Right cardiac atrium (tissue), 5 donors: Measurements from ENCODE around the gene UBAP1L. TPM values are rescaled to one million over a fixed set of nuclear protein-coding genes. Genes with fewer than 3 reads are reported as not detected.

Experiments
- ATAC-seq, 2 donors: fragments of 200-7000 bp; cut with Tn5 transposase; one replicate each; pipeline versions ENCODE4 v1.8.0 to v1.9.1; 2020; ENCODE audit warnings: moderate library complexity in 2 of 2, mild to moderate bottlenecking in 1 of 2
- DNase-seq, 3 donors: peaks; one replicate each; pipeline ENCODE4 v3.0.0-alpha.2; 2020
- H3K27ac ChIP-seq: one replicate; pipeline ENCODE4 v1.5.1; 2013; ENCODE audit warnings: mild to moderate bottlenecking, low read length, control low read depth, moderate library complexity
- H3K27me3 ChIP-seq: one replicate; pipeline ENCODE4 v1.6.1; 2013; ENCODE audit not compliant: control insufficient read depth, insufficient read depth
- H3K4me1 ChIP-seq: one replicate; pipeline ENCODE4 v1.6.1; 2013; ENCODE audit warnings: low read length; ENCODE audit not compliant: control insufficient read depth, insufficient read depth
- H3K4me3 ChIP-seq: one replicate; pipeline ENCODE4 v1.5.1; 2013; ENCODE audit warnings: low read length, control low read depth
- H3K9me3 ChIP-seq: one replicate; pipeline ENCODE4 v1.6.1; 2013; ENCODE audit warnings: low read length; ENCODE audit not compliant: control insufficient read depth
- WGBS: extraction: QIAGEN DNeasy Blood & Tissue Kit; methylation state at CpG from one replicate; pipeline ENCODE4 v1.1.7; 2013; 5-methylcytosine and 5-hydroxymethylcytosine counted together
- intact Hi-C, 4 donors: fragments of 100-400 bp; cut with DNase I; formaldehyde crosslinking; loops; one replicate each; pipeline versions ENCODE4 v1.11.0 to v1.14.0; 2022 to 2023
- polyA plus RNA-seq: library from polyadenylated mRNA; stranded (reverse); fragments of 200-250 nt; gene quantifications from one replicate; pipeline ENCODE4 v1.2.3, GENCODE V29; 2013
- total RNA-seq, 4 donors: library from RNA; stranded (reverse); fragmentation: NEBNext Ultra II Directional; extraction: Animal tissue kit (Norgen Biotek cat#: 25700); gene quantifications; one replicate each; pipeline ENCODE4 v1.2.1, GENCODE V29; 2021
- donor health status: healthy with polysubstance abuse.
- donor health status: DM: no; HTN: yes; CAD: no.
- donor health status: DM: no; HTN: no; CAD: no.
- donor health status: DM: no; HTN: yes; CAD: no; lungs with severe emphysema.
- donor health status: DM: yes; HTN: yes; CAD: no.

UBAP1L gene
- total and polyA plus RNA-seq, 5 donors: 1.4 to 2.5 (median 1.7) TPM

- Histone ChIP-seq H3K27ac (peak within 1 kb of the TSS; percentile 83), H3K9me3 (no peaks in the 10 kb centered on the region), H3K4me3 (peak within 1 kb of the TSS; percentile 97), H3K27me3 (no peaks in the 10 kb centered on the region), H3K4me1 (peaks cover 3% of the 10 kb centered on the region)
- ATAC-seq: peak; percentile 96
- intact Hi-C loops: no loop called here
- 2% methylated on average over 45 of the region's 45 CpGs for WGBS
- DNase-seq: peak; percentile 91 to 96 (median 93)
These were observed 18.7 kb upstream of the UBAP1L start, which contains the start of gene PDCD7 for GRCh38 chr15:65133548-65134200. PDCD7 (minus strand) TSS chr15:65133808; CDS start chr15:65133781, 27 bp downstream.

DNA sequence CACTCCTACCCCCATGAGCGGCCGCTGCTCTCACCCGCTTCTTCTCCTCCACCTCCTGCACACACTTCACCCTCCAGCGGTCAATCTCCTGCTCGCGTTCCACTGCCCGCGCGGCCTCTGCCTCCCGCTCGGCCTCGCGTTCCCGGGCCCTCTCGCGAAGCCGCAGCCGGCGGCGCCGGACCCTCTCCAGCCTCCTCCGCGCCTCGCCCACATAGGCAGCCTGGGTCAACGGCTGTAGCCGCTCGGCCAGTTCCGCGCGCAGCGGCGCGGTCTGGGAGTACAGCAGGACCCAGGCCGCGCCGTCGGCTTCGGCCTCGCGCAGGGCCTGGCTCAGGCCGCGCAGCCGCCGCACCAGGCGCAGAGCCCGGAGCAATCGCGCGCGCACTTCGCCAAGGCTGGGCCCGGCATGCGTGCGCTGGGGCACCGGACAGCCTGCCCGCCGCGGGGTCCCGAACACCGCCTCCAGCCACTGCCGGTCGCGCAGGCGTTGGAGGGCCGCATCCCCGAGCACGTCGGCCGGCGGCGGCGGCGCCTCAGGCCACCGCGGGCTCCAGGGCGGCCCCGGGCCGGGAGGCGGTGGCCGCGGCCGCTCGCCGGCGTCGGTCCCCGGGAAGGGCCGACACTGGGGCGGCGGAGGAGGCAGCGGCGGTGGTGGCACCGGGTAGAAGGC is 18.0 kb upstream of the UBAP1L start:
- H3K27ac ChIP-seq: peak overlapping the region; percentile 83
- H3K4me1 ChIP-seq: peaks cover 3% of the 10 kb centered on the region
- intact Hi-C loops: no loop called here
- H3K9me3 ChIP-seq: no peaks in the 10 kb centered on the region
- peak; percentile 59 to 67 for ATAC-seq
- WGBS: under 1% methylated on average over 93 of the region's 93 CpGs
- H3K4me3 ChIP-seq: peak overlapping the region; percentile 97
- no peaks in the 10 kb centered on the region for H3K27me3 ChIP-seq
- DNase-seq: peak; percentile 39 to 70 (median 67)

GRCh38 chr15:65130941-65131340 is 15.9 kb upstream of the UBAP1L start:
- DNase-seq (peak in 1 of 3 donors; percentile 11), ATAC-seq (no peak)
- Histone ChIP-seq H3K9me3 (no peaks in the 10 kb centered on the region), H3K27me3 (no peaks in the 10 kb centered on the region), H3K4me3 (no peak overlapping the region), H3K4me1 (peaks cover 3% of the 10 kb centered on the region), H3K27ac (no peak overlapping the region)
- WGBS: 86% methylated on average over 5 of the region's 5 CpGs
- intact Hi-C loops: no loop called here

DNA sequence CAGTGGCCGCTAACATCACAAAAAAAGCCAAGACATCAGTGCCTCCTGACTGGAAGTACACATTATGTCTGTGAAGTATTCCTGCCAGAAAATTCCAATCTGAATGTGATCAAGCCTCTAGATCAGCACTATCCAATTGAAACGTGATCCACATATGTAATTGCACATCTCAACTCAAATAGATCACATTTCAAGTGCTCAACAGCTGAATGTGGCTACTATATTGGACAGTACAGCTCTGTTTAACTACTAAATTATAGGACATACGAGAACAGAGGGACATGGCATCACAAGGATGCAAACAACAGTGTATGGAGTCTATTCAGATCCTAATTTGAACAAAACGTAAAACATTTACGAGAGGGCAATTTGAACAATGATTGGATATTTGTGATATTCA is 542 bp upstream of the UBAP1L start:
- intact Hi-C loops: no loop called here
- no peaks in the 10 kb centered on the region for H3K9me3 ChIP-seq
- WGBS: 77% methylated on average over 5 of the region's 5 CpGs
- DNase-seq (no peak), ATAC-seq (no peak)
- H3K4me3 ChIP-seq: no peak overlapping the region
- no peaks in the 10 kb centered on the region for H3K27me3 ChIP-seq
- no peaks in the 10 kb centered on the region for H3K4me1 ChIP-seq
- no peak overlapping the region for H3K27ac ChIP-seq

DNA sequence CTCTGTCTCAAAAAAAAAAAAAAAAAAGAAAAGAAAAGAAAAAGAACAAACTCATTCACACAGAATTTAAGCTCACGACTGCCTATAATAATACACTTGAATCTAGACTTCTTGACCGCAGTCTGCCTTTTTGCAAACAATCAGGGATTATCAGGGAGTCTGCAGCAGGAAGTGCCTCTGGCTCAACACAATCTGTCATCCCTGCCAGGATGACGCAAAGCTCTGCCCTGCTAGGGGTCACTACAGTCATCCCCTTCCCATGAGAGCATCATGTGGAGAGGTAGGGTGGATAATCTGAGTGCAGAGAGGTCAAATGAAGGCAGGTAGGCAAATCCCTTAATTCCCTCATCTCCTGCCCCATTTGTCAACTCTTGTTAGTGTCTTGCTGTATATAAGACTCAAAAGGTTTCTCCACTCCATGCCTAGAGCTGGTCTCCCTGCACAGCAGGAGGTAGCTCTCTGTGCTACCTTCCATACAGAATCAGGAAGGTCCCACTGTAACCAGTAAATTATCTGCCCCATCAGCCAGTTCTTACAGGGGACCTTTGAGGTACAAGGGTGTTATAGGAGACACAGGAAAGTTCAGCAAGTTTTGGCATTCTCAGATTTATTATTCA is 4.2 kb downstream of the UBAP1L start:
- DNase-seq: peak; percentile 44 to 69 (median 59)
- WGBS: 29% methylated on average over 3 of the region's 3 CpGs
- peak; percentile 85 to 96 for ATAC-seq

GRCh38 chr15:65106011-65106590 is 8.9 kb downstream of the UBAP1L start:
- Histone ChIP-seq H3K27me3 (no peaks in the 10 kb centered on the region), H3K4me1 (no peaks in the 10 kb centered on the region), H3K27ac (no peak overlapping the region), H3K9me3 (no peaks in the 10 kb centered on the region), H3K4me3 (no peak overlapping the region)
- DNase-seq (peak in 1 of 3 donors; percentile 8), ATAC-seq (no peak)
- 83% methylated on average over 6 of the region's 6 CpGs for WGBS
- intact Hi-C loops: no loop called here

More for the DNA sequence above, 4.2 kb downstream of the UBAP1L start:
- intact Hi-C loops: no loop called here
- no peak overlapping the region for H3K4me3 ChIP-seq
- no peaks in the 10 kb centered on the region for H3K9me3 ChIP-seq
- no peaks in the 10 kb centered on the region for H3K4me1 ChIP-seq
- peak overlapping the region; percentile 17 for H3K27ac ChIP-seq
- H3K27me3 ChIP-seq: no peaks in the 10 kb centered on the region

DNA sequence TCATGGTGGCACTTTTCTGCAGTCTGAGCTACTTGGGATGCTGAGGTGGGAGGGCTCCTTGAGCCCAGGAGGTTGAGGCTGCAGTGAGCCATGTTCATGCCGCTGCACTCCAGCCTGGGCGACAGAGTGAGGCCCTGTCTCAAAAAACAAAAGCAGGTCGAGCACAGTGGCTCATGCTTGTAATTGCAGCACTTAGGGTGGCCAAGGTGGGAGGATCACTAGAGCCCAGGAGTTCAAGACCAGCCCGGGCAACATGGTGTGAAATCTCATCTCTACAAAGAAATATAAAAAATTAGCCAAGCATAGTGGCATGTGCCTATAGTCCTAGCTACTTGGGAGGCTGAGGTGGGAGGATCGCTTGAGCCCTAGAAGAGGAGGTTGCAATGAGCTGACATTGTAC is 10.0 kb downstream of the UBAP1L start:
- ATAC-seq (no peak), DNase-seq (no peak)
- Histone ChIP-seq H3K27me3 (no peaks in the 10 kb centered on the region), H3K4me3 (no peak overlapping the region), H3K4me1 (no peaks in the 10 kb centered on the region), H3K9me3 (no peaks in the 10 kb centered on the region), H3K27ac (no peak overlapping the region)
- intact Hi-C loops: no loop called here
- 93% methylated on average over 5 of the region's 5 CpGs for WGBS

DNA sequence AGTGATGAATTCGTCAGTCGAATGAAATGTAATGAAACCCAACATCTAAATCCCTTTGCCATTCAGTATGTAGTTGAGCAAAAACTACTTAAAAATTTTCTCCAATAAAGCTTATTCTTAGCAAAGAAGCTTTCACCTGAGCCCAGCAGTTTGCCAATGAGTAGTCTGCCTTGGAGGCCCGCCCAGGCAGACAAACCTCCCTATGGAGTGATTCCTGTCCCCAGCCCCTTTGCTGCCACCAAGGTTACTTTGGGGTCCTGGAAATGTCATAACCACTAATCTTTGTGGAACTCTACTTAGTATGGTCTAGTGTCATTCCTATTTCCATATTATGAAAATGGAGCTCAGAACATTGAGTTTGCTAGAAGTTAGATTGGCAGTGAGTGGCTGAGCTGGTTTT is 12.1 kb downstream of the UBAP1L start:
- Histone ChIP-seq H3K4me1 (no peaks in the 10 kb centered on the region), H3K27ac (no peak overlapping the region), H3K27me3 (no peaks in the 10 kb centered on the region), H3K4me3 (no peak overlapping the region), H3K9me3 (no peaks in the 10 kb centered on the region)
- intact Hi-C loops: loop anchor here in 2 of 4 donors (5.0 kb wide), 1 partner anchor 71 kb away; no protein-coding TSS in a partner anchor
- WGBS: 94% methylated on average over 3 of the region's 3 CpGs
- DNase-seq (no peak), ATAC-seq (no peak)

GRCh38 chr15:65101891-65102708 is 12.9 kb downstream of the UBAP1L start:
- no peaks in the 10 kb centered on the region for H3K4me1 ChIP-seq
- DNase-seq (no peak), ATAC-seq (peak; percentile 18 to 21)
- 47% methylated on average over 75 of the region's 75 CpGs for WGBS
- H3K9me3 ChIP-seq: no peaks in the 10 kb centered on the region
- no peak overlapping the region for H3K27ac ChIP-seq
- H3K27me3 ChIP-seq: no peaks in the 10 kb centered on the region
- H3K4me3 ChIP-seq: no peak overlapping the region
- intact Hi-C loops: loop anchor here in 3 of 4 donors (2.0 to 5.0 kb wide), 2 partner anchors 47 to 70 kb away; no protein-coding TSS in a partner anchor

DNA sequence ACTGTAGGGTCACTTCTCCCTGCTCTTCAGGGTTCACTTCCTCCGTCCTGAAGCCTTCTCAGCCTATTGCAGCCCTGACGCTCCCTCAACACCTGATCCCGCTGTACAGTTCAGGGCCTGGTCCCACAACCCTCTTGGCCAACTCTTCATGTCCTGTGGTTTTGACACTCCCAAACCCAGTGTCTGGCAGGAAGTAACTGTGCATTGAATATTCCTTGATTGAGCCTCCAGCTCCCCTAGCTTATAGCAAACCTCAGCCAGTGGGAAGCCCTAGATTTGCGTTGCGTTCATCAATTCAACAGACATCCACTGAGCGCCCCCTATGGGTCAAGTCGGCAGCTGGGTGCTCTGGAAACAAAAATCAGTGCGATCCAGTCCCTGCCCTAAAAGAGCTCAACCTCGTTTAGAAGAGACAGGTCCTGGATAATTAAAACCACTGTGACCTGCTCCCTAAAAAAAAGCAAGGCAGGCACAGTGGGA is 13.5 kb downstream of the UBAP1L start:
- H3K9me3 ChIP-seq: no peaks in the 10 kb centered on the region
- ATAC-seq (peak; percentile 49 to 53), DNase-seq (peak; percentile 80 to 92 (median 87))
- H3K4me1 ChIP-seq: no peaks in the 10 kb centered on the region
- H3K4me3 ChIP-seq: no peak overlapping the region
- no peak overlapping the region for H3K27ac ChIP-seq
- no peaks in the 10 kb centered on the region for H3K27me3 ChIP-seq
- intact Hi-C loops: loop anchor here in 3 of 4 donors (2.0 to 5.0 kb wide), 2 partner anchors 47 to 69 kb away; no protein-coding TSS in a partner anchor
- 34% methylated on average over 9 of the region's 9 CpGs for WGBS
